GM10266 (cell line): ENCODE data around the gene RHEB.

Source experiments
- DNase-seq: peaks from one replicate; pipeline ENCODE4 v3.0.0; 2012; ENCODE audit errors: extremely low spot score
- CTCF ChIP-seq: IDR thresholded peaks from 2 replicates; pipeline ENCODE4 v1.5.1; 2012; ENCODE audit warnings: mild to moderate bottlenecking, low read depth; ENCODE audit not compliant: control insufficient read depth, insufficient read depth; ENCODE audit errors: missing control alignments

Gene RHEB

GRCh38 chr7:151435103-151435916 is 84.4 kb downstream of the RHEB start:
- TF ChIP-seq CTCF = no peak
- no peak for DNase-seq

GRCh38 chr7:151434549-151434948 is 85.1 kb downstream of the RHEB start:
- no peak for TF ChIP-seq CTCF
- DNase-seq = no peak

- TF ChIP-seq CTCF = no peak
- peak; percentile 16 for DNase-seq
These were observed 85.8 kb downstream of the RHEB start for GRCh38 chr7:151433721-151434400.

GRCh38 chr7:151432658-151433521 is 86.8 kb downstream of the RHEB start:
- DNase-seq = peak; percentile 77

GRCh38 chr7:151431768-151432311 is 87.9 kb downstream of the RHEB start:
- TF ChIP-seq CTCF = no peak
- DNase-seq = no peak

More at GRCh38 chr7:151432658-151433521, 86.8 kb downstream of the RHEB start:
- TF ChIP-seq CTCF = no peak

- peak; percentile 12 for DNase-seq
- TF ChIP-seq CTCF = no peak
These were observed 88.4 kb downstream of the RHEB start for GRCh38 chr7:151431281-151431767.
